Measurements from ENCODE around the gene POLR2A.
"Not testable (repeated sequence)": the region's sequence is repeated elsewhere in the genome, so short reads cannot be mapped to it uniquely, and the experiment has no call there.

POLR2A gene

GRCh38 chr17:7478276-7479212 is 5.6 kb upstream of the POLR2A start:
- in situ Hi-C loops (cut with MboI; ENCODE audit: low sequenced_read_pairs): no loop called here

GRCh38 chr17:7479213-7480088 is 4.7 kb upstream of the POLR2A start, which contains the start of gene ZBTB4:
ZBTB4 (minus strand) TSS chr17:7479631; CDS start chr17:7466801, 12,830 bp downstream.
- in situ Hi-C loops (cut with MboI; ENCODE audit: low sequenced_read_pairs): no loop called here

GRCh38 chr17:7480089-7480384 is 4.1 kb upstream of the POLR2A start:
- in situ Hi-C loops (cut with MboI; ENCODE audit: low sequenced_read_pairs): no loop called here

DNA sequence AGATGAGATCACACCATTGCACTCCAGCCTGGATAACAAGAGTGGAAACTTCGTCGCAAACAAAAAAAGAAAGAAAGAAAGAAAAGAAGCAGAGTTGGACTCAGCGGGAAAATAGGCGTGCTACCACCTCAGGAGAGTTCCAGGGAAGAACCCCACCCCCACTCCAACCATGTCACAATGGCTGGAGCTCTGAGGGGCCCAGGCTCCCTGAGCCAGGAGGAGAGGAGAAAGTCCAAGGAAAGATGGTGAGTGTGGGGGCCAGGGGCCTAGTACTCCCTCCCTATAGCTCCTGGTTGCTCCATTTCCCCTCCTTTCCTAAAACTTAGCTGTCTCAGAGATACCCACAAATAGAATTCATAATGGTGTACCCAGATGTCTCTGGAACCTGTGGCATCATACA is 2.9 kb upstream of the POLR2A start, which contains the start of gene SLC35G6:
SLC35G6 (plus strand) TSS at position 172 of the 400 bp plus-strand sequence; CDS start at position 243, 71 bp downstream.
- in situ Hi-C loops (cut with MboI; ENCODE audit: low sequenced_read_pairs): not testable (repeated sequence)

DNA sequence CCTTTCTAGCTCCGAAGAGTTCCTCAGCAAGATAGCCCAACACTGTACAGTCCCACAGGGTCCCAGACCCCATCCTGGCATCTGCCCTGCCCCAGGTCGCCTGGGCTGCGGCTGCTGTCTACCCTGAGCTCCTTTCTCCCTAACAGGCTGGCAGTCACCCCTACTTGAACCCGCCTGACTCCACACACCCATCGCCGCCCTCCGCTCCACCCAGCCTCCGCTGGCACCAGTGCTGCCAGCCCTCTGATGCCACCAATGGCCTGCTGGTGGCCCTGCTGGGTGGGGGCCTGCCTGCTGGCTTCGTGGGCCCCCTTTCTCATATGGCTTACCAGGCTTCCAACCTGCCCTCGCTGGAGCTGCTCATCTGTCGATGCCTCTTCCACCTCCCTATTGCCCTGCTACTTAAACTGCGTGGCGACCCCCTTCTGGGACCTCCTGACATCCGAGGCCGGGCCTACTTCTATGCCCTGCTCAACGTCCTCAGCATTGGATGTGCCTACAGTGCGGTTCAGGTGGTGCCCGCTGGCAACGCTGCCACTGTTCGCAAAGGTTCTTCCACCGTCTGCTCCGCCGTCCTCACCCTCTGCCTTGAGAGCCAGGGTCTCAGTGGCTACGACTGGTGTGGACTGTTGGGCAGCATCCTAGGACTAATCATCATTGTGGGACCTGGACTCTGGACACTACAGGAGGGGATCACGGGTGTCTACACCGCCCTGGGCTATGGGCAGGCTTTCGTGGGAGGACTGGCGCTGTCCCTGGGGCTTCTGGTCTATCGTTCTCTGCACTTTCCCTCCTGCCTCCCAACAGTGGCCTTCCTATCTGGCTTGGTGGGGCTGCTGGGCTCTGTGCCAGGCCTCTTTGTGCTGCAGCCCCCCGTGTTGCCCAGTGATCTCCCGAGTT is 2.1 kb upstream of the POLR2A start:
- in situ Hi-C loops (cut with MboI; ENCODE audit: low sequenced_read_pairs): not testable (repeated sequence)

DNA sequence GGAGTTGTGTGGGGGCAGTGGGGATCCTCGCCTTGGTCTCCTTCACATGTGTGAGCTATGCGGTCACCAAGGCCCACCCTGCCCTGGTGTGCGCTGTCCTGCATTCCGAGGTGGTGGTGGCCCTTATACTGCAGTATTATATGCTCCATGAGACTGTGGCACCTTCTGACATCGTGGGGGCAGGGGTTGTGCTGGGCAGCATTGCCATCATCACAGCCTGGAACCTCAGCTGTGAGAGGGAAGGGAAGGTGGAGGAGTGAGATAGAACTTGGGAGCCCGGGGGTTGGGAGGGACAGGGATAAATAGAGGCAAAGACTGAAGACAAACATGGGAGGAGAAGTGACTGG is 1.5 kb upstream of the POLR2A start:
- in situ Hi-C loops (cut with MboI; ENCODE audit: low sequenced_read_pairs): not testable (repeated sequence)

DNA sequence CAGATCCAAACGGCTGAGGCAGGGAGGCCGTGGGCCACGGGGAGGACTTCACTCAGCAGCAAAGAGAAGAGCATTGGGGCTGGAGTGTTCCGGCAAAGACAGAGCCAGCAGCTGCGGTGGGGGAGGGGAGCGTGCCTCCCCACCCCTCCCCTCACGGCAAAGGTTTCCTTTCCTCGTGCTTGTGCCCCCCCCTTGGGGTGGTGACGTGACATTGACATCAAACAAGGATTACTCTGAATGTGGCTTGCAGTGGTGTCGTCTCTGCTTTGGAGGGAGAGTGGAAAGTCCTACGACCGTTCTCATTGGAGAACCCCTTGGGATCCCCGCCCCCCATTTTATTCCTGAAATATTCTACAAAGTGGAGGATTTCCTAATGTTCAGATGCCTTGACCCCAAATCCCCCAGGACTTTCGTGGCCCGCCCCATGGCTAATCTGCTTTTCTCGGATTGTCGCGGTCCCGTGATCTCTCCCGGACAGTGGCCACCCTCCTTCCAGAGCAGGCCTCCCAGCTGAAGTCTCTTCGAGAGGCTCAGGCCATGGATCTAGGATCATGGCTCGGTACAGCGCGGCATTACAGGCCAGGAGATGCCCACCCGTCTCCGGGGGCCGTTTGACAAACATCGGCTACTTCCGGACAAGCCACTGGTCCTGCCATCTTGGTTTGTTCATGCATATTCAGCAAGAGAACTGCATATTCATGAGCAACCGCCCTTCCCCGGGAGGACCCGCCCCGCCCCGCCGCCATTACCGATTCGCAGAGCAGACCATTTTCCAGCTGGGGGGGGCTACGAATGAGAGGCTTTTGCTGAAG is 705 bp upstream of the POLR2A start:
- in situ Hi-C loops (cut with MboI; ENCODE audit: low sequenced_read_pairs): no loop called here

DNA sequence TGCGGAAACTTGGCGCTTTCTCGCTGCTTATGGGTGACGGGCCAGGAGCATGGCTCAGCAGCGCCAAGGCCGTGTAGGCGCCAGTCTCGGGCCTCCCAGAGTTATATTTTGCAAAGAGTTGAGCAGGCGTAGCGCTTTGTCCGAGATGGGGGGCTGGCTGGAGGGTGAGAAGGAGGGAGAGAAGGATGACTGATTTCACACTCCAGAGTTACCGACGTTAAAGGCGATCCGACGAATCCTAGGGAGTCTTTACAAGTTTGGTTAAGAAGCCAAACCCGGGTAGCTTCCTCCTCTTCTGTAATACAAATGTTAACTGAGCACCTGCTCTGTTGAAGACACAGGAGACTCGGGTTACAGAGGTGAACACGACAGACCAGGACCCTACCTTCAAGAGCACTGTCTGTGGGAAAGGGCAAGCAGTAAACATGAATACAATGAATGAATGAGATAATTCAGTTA is 782 bp downstream of the POLR2A start:
- in situ Hi-C loops (cut with MboI; ENCODE audit: low sequenced_read_pairs): no loop called here

- in situ Hi-C loops (cut with MboI; ENCODE audit: low sequenced_read_pairs): no loop called here
Measured at GRCh38 chr17:7486181-7486580, 2.0 kb downstream of the POLR2A start.

- in situ Hi-C loops (cut with MboI; ENCODE audit: low sequenced_read_pairs): no loop called here
Measured at GRCh38 chr17:7490144-7490543, 6.0 kb downstream of the POLR2A start.

DNA sequence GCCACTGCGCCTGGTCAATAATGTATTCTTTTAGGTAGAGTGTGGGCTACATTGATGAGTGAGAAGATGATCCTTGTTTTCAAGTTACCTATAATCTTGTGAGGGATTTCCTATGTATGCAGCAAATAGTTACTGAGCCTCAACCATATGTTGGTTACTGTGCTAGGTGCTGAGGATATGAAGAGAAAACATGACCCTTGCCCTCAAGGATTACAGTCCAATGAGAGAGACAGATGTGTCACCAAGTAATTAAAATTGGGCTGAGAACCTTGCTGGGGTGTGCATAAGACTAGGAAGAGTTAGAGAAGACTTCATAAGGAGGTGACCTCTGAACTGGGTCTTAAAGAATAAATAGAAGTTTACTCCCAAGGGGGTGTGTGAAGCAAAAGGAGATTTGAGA is 7.4 kb downstream of the POLR2A start:
- in situ Hi-C loops (cut with MboI; ENCODE audit: low sequenced_read_pairs): no loop called here

- in situ Hi-C loops (cut with MboI; ENCODE audit: low sequenced_read_pairs): no loop called here
Measured at GRCh38 chr17:7493941-7494340, 9.8 kb downstream of the POLR2A start.

DNA sequence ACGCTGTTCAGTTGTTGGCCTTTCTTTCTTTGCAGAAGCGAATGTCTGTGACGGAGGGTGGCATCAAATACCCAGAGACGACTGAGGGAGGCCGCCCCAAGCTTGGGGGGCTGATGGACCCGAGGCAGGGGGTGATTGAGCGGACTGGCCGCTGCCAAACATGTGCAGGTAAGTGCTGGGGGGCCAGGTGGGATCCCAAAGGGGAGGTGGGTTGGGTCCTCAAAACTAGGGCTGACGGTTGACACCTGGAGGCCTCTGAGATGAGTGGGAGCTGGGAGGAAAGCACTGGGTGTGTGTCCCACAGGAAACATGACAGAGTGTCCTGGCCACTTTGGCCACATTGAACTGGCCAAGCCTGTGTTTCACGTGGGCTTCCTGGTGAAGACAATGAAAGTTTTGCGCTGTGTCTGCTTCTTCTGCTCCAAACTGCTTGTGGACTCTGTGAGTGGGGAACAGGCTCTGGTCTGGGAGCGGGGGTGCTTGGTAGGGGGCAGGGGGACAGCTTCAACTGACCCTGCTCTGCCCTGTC is 11.8 kb downstream of the POLR2A start:
- in situ Hi-C loops (cut with MboI; ENCODE audit: low sequenced_read_pairs): no loop called here

GRCh38 chr17:7496470-7497183 is 12.5 kb downstream of the POLR2A start:
- in situ Hi-C loops (cut with MboI; ENCODE audit: low sequenced_read_pairs): no loop called here

DNA sequence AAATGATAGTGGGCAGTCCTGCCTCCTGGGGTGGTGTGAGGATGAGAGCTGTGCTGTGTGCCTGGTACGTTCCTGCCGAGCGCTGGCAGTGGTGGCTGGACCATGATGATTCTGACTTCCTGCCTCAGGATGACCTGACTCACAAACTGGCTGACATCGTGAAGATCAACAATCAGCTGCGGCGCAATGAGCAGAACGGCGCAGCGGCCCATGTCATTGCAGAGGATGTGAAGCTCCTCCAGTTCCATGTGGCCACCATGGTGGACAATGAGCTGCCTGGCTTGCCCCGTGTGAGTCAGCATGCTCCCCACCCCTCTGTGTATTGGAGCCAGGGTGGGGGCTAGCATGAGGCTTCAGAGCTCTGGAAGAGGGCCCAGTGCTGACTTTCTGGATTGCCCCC is 13.1 kb downstream of the POLR2A start:
- in situ Hi-C loops (cut with MboI; ENCODE audit: low sequenced_read_pairs): no loop called here

DNA sequence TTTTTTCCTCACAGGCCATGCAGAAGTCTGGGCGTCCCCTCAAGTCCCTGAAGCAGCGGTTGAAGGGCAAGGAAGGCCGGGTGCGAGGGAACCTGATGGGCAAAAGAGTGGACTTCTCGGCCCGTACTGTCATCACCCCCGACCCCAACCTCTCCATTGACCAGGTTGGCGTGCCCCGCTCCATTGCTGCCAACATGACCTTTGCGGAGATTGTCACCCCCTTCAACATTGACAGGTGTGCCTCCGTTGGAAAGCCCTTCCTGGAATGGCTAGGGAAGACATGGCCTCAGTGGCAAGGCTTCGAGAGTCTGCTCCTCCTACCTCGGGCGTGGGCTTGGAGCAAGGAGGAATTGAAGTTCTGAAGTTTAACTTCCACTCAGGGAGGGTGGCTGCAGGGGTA is 13.5 kb downstream of the POLR2A start:
- in situ Hi-C loops (cut with MboI; ENCODE audit: low sequenced_read_pairs): no loop called here

- in situ Hi-C loops (cut with MboI; ENCODE audit: low sequenced_read_pairs): no loop called here
Measured at GRCh38 chr17:7499161-7499560, 15.0 kb downstream of the POLR2A start.

GRCh38 chr17:7501729-7502128 is 17.6 kb downstream of the POLR2A start:
- in situ Hi-C loops (cut with MboI; ENCODE audit: low sequenced_read_pairs): no loop called here

All from HL-60/S4 treated with phorbol 12-myristate 13-acetate at 8.2 ng/mL for 4 days and 3 days (cell line).